Measurements from ENCODE around the gene BMI1.

Gene BMI1

DNA sequence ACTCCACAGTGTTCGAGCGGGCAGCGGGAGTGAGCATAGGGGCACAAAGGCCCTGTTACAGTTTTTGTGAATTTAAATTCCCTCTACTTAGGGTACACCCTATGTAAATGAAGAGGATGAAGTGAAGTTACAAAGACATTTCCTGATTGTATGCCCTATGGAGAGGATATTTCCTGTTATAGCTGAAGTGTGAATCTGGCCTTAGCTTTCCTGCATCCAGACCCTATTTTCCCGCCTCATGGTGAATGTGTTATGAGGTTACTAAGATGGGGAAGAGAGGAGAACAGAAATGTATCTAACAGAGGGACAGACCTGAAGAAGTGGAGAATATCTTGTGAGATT is 42.5 kb upstream of the BMI1 start:
- no peak for TF ChIP-seq ARNTL (CRISPR knock-in tag; IDR thresholded peaks at IDR 0.05; ENCODE audit: borderline replicate concordance, low read depth)
- no peak for TF ChIP-seq PPARA (CRISPR knock-in tag; IDR thresholded peaks at IDR 0.05; ENCODE audit: borderline replicate concordance)
- TF ChIP-seq, protein P1, sequence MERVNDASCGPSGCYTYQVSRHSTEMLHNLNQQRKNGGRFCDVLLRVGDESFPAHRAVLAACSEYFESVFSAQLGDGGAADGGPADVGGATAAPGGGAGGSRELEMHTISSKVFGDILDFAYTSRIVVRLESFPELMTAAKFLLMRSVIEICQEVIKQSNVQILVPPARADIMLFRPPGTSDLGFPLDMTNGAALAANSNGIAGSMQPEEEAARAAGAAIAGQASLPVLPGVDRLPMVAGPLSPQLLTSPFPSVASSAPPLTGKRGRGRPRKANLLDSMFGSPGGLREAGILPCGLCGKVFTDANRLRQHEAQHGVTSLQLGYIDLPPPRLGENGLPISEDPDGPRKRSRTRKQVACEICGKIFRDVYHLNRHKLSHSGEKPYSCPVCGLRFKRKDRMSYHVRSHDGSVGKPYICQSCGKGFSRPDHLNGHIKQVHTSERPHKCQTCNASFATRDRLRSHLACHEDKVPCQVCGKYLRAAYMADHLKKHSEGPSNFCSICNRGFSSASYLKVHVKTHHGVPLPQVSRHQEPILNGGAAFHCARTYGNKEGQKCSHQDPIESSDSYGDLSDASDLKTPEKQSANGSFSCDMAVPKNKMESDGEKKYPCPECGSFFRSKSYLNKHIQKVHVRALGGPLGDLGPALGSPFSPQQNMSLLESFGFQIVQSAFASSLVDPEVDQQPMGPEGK (CRISPR knock-in tag; IDR thresholded peaks at IDR 0.05; ENCODE audit: borderline replicate concordance): no peak
- no peak for TF ChIP-seq ZFP30 (CRISPR knock-in tag; IDR thresholded peaks at IDR 0.05)
- TF ChIP-seq ZNF565 (CRISPR knock-in tag; conservative IDR thresholded peaks at IDR 0.05; ENCODE audit: low read depth): no peak
- TF ChIP-seq, protein P2, sequence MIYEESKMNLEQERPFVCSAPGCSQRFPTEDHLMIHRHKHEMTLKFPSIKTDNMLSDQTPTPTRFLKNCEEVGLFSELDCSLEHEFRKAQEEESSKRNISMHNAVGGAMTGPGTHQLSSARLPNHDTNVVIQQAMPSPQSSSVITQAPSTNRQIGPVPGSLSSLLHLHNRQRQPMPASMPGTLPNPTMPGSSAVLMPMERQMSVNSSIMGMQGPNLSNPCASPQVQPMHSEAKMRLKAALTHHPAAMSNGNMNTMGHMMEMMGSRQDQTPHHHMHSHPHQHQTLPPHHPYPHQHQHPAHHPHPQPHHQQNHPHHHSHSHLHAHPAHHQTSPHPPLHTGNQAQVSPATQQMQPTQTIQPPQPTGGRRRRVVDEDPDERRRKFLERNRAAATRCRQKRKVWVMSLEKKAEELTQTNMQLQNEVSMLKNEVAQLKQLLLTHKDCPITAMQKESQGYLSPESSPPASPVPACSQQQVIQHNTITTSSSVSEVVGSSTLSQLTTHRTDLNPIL (CRISPR knock-in tag; IDR thresholded peaks at IDR 0.05; ENCODE audit: low read depth): no peak
- no peak for TF ChIP-seq OSR1 (CRISPR knock-in tag; IDR thresholded peaks at IDR 0.05)
- TF ChIP-seq BACH2 (CRISPR knock-in tag; IDR thresholded peaks at IDR 0.05; ENCODE audit: borderline replicate concordance): no peak
- no peak for TF ChIP-seq RARB (CRISPR knock-in tag; IDR thresholded peaks at IDR 0.05)
- no peak for TF ChIP-seq POU6F1 (CRISPR knock-in tag; IDR thresholded peaks at IDR 0.05; ENCODE audit: borderline replicate concordance, low read depth)
- TF ChIP-seq SNAI2 (CRISPR knock-in tag; IDR thresholded peaks at IDR 0.05): no peak
- no peak for ATAC-seq

DNA sequence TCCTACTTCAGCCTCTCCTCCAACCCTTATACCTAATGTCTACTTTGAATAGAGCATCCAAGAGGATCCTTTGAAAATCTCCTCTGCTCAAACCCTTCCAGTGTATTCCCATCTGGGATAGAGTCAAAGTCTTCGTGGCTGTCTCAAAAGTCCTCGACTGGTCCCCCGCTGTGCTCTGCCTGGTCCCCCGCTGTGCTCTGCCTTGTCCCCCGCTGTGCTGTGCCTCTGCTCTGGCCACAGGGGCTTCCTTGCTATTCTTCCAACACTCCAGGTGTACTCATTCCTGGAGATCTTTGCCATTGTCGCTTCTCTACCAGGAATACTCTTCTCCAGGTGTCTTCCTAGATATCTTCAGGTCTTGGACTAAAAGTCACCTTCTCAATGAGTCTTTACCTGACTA is 40.8 kb upstream of the BMI1 start:
- ATAC-seq: no peak
- TF ChIP-seq TSHZ2 (CRISPR knock-in tag; IDR thresholded peaks at IDR 0.05) (no peak), POU6F1 (CRISPR knock-in tag; IDR thresholded peaks at IDR 0.05; ENCODE audit: borderline replicate concordance, low read depth) (no peak)

DNA sequence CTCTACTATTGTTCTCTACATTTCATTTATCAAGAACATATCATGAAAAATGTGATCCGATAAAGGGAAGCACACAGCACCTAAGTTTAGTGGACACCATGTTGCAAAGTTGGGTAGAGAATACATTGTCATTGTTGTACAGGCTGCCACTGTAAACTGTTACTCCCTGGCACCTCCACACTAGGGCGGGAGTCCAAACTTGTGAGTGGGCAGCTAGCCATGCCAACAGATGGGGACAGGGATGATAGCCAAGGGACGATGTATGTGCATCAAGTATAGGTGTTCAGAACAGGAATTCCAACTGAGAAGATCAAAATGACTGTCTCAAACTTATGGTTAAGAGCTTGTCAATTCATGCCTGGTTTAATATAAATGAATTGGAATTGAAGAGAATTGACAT is 35.8 kb upstream of the BMI1 start:
- no peak for ATAC-seq
- no peak for TF ChIP-seq SNAI2 (CRISPR knock-in tag; IDR thresholded peaks at IDR 0.05)
- no peak for TF ChIP-seq CSDC2 (CRISPR knock-in tag; IDR thresholded peaks at IDR 0.05)
- TF ChIP-seq GLIS3 (CRISPR knock-in tag; IDR thresholded peaks at IDR 0.05): no peak
- no peak for TF ChIP-seq ZFP30 (CRISPR knock-in tag; IDR thresholded peaks at IDR 0.05)
- no peak for TF ChIP-seq ZNF70 (CRISPR knock-in tag; IDR thresholded peaks at IDR 0.05)
- TF ChIP-seq ARNTL (CRISPR knock-in tag; IDR thresholded peaks at IDR 0.05; ENCODE audit: borderline replicate concordance, low read depth): no peak
- TF ChIP-seq, protein P2 (CRISPR knock-in tag; IDR thresholded peaks at IDR 0.05; ENCODE audit: low read depth): no peak
- no peak for TF ChIP-seq PPARA (CRISPR knock-in tag; IDR thresholded peaks at IDR 0.05; ENCODE audit: borderline replicate concordance)
- TF ChIP-seq TCF4 (CRISPR knock-in tag; IDR thresholded peaks at IDR 0.05; ENCODE audit: borderline replicate concordance): no peak
- no peak for TF ChIP-seq ZNF8 (CRISPR knock-in tag; IDR thresholded peaks at IDR 0.05)
- TF ChIP-seq ZNF565 (CRISPR knock-in tag; conservative IDR thresholded peaks at IDR 0.05; ENCODE audit: low read depth): no peak
- TF ChIP-seq ZC3H10 (CRISPR knock-in tag; IDR thresholded peaks at IDR 0.05): no peak
- TF ChIP-seq, protein P1 (CRISPR knock-in tag; IDR thresholded peaks at IDR 0.05; ENCODE audit: borderline replicate concordance): no peak
- no peak for TF ChIP-seq ISL1 (CRISPR knock-in tag; IDR thresholded peaks at IDR 0.05)
- TF ChIP-seq BACH2 (CRISPR knock-in tag; IDR thresholded peaks at IDR 0.05; ENCODE audit: borderline replicate concordance): no peak
